PC-3 (cell line): ENCODE results near the gene AS3MT.

Experiments used
- EZH2 ChIP-seq: fragments of 300-600 bp; sonication (generic); IDR thresholded peaks from one replicate; pipeline ENCODE4 v1.6.1; 2017; ENCODE audit warnings: antibody characterized with exemption, mild to moderate bottlenecking, low read length; ENCODE audit not compliant: unreplicated experiment
- EZH2phosphoT487 ChIP-seq: fragments of 300-600 bp; sonication (generic); IDR thresholded peaks from 2 replicates; pipeline ENCODE4 v1.6.1; 2018; ENCODE audit warnings: mild to moderate bottlenecking, antibody characterized with exemption, low read length, borderline replicate concordance
- TF ChIP-seq, protein P1 (sequence below): fragments of 300-600 bp; sonication (generic); conservative IDR thresholded peaks from 2 replicates; pipeline ENCODE4 v1.5.1; 2017; ENCODE audit warnings: antibody characterized with exemption, low read depth, mild to moderate bottlenecking, low read length

DNA sequence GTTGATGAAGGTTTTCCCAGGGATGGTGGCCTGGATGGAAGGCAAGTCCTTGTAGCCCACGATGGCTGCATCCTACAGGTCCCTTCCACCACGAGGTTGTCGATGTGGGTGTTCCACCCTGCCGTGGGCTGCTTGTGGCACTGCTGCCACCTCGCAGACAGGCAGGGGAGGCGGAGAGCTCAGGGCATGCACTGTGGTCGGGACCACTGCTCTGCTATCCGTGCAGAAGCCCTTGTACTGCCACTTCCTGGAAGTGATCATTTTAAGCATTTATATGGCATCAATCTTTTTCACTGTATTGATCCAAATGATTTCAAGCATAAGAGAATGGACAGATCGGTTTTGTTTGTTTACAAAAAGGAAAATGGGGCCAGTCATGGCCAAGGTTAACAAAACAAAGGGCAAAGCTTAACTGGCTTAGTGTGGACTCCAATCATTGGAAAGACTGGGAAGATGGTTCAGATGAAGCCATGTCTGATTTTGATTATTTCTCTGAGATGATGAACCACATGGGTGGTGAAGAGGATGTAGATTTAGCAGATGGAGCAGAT lies 23.8 kb upstream of the AS3MT start:
- TF ChIP-seq EZH2 (no peak), EZH2phosphoT487 (no peak)
- TF ChIP-seq, protein P1, sequence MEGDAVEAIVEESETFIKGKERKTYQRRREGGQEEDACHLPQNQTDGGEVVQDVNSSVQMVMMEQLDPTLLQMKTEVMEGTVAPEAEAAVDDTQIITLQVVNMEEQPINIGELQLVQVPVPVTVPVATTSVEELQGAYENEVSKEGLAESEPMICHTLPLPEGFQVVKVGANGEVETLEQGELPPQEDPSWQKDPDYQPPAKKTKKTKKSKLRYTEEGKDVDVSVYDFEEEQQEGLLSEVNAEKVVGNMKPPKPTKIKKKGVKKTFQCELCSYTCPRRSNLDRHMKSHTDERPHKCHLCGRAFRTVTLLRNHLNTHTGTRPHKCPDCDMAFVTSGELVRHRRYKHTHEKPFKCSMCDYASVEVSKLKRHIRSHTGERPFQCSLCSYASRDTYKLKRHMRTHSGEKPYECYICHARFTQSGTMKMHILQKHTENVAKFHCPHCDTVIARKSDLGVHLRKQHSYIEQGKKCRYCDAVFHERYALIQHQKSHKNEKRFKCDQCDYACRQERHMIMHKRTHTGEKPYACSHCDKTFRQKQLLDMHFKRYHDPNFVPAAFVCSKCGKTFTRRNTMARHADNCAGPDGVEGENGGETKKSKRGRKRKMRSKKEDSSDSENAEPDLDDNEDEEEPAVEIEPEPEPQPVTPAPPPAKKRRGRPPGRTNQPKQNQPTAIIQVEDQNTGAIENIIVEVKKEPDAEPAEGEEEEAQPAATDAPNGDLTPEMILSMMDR = no peak
